NCI-H1694 treated with DMSO at 0.1 percent for 48 hours (cell line): ENCODE data around the gene TANGO2.

Experiments used
- DNase-seq: peaks from one replicate; lab custom pipeline; 2025; lab: John Stamatoyannopoulos, UW

The TANGO2 gene

DNA sequence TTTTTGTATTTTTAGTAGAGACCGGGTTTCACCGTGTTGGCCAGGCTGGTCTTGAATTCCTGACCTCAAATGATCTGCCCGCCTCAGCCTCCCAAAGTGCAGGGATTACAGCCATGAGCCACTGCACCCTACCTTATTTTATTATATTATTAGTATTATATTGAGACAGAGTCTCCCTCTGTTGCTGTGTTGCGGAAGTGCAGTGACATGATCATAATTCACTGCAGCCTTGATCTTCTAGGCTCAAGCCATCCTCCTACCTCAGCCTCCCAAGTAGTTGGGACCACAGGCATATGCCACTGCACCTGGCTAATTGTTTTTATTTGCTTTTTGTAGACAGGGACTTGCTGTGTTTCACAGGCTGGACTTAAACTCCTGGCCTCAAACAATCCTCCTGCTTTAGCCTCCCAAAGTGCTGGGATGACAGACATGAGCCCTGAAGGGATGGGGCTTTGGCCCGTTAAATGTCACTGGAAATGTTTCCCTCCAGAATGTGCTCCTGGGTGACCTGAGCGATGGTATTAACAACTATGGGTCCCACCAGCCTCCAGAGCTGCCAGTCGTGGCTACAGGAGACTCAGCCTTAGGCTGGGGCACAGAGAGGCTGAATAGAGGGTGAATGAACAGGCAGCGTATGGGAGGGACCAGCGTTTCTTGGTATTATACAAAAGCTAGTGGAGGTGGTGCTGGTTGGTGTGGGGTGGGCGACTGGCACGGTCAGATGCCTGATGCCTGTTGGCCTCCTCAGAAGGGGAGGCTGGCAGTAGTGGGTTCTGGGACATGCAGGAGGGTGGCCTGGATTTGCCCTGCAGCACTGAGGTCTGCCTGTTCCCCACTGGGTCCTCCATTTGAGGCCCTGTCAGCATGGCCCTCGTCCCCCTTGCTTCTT is 7.3 kb downstream of the TANGO2 start:
- no peak for DNase-seq

GRCh38 chr22:20028855-20029549 is 8.1 kb downstream of the TANGO2 start:
- DNase-seq: no peak

DNA sequence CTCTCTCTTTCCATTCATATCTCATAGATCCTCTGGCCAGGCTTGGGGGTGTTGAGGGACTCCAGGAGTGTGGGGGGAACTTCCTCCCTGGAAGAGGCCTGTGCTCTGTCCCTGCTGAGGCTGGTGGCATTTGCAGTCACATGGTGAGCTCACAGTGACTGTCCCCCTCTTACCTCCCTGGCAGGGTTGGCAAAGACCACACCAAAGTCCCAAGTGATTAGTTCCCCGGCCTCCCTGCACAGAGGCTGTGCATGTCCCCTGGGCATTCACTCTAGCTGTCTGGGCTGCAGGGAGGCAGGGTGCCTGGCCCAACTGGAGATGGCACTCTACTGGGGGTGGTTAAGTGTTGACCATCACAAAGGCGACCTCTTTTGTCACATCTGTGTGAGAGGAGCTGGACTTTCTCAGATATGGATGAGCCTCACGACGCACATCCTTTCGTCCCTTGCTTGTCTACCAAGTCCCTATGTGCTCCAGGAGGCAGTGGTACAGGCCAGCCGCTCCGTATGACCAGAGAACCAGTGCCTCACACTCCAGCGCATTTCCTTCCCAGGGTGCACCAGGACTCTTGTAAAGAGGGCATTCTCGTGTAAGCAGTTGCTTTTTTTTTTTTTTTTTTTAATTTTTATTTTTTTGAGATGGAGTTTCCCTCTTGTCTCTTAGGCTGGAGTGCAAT is 8.8 kb downstream of the TANGO2 start:
- no peak for DNase-seq

- no peak for DNase-seq
These were observed 11.0 kb downstream of the TANGO2 start for GRCh38 chr22:20031732-20032406.

- DNase-seq: no peak
These were observed 11.6 kb downstream of the TANGO2 start for GRCh38 chr22:20032407-20032991.

DNA sequence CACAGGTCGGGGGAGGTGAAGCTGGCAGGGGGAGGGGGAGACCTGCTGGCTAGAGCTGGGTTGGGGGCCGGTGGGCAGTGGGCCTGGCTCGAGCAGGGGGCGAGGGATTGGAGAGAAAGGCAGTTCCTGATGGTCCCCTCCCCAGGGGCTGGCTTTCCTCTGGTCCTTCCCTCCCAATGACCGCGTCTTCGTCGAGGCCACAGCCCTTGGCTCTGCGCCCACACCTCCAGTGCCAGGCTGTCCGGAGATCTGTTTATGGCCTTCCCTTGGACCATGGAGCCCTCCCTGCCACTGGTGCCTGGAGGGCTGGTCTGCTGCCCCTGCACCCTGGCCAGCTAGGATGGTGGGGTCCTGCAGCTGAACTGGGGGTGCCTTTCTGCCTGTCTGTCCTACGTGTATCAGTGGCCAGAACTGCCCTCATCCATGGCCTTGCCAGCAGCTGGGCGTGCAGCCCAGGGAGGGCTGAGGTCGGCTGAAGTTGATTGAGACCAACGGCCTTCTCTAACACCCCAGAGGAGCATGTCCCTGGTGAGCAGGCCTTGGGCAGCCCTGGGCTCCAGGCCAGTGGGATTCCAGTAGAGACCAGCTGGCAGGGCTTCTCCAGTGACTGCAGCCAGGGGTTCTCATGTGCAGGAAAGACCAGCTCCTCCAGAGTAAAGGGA is 12.3 kb downstream of the TANGO2 start:
- no peak for DNase-seq

- no peak for DNase-seq
These were observed 13.2 kb downstream of the TANGO2 start for GRCh38 chr22:20034143-20034542.

DNA sequence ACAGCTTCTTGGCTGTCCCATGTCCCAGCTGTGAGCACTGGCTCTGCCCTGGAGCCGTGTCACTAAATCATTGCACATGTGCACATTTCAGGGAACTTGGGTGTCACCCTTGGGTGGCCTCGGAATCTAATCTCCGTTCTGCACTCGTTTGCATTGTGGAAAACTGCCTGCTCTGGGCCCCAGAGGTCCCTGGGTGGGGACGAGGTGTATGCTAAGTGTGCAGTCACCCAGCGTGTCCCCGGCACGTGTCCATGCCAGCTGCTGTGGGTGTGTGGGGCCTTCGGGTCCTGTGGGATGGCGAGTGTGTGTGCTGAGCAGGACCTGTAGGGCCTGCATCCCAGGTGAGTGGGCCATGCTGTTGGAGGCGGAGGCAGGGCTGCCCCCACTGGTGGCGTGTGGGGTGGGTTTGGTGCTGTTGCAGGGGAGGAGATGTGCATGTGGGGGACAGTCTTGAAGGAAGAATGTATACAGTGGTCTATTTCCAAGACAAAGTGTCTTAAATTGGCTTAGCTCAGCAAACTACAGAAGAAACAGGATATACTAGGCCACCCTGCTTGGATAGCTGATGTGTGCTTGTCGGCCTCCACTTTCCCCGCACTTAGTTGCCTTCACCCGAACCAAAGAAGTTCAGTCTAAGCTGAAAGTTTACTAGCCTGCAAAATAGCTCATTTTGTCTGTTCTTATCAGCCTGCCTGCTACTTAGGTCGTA is 14.6 kb downstream of the TANGO2 start:
- DNase-seq: no peak

DNA sequence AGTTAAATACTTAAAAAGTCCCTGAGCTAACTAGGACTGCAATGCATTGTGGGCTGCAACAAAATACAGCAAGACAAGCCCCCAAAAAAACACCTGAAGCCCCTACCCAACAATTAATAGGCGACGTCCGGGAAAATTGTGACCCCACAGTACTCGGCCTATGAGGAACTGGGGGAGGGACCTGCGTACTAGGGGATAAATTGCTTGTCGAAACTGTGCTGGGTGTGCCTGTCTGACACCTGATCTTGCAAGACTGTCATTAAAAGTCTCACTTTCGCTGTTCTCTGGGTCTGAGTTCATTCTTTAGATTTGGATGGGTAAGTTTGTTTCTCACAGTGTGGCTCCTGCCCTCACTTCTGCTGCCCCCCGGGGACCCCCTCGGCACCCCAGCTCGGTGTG is 15.2 kb downstream of the TANGO2 start:
- DNase-seq: no peak

GRCh38 chr22:20036535-20037392 is 15.9 kb downstream of the TANGO2 start:
- no peak for DNase-seq

DNA sequence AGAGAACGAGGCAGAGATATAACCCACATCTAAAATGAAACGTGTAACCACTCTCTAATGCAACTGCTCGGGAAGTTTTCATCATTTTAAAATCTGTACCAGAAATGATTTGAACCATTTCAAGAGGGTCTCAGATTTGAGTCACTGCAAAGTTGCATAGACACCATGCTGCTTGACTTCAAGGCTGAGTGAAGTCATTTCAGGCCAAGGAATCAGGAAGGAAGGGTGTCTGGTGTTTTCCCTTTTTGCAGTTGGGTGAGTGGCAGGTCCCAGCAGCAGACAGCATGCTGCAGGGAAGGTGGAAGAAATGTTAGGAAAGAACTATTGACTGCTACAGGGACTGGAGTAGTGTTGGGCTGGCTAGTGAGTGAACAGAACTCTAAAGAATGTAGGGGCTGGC is 16.5 kb downstream of the TANGO2 start:
- DNase-seq: no peak

DNA sequence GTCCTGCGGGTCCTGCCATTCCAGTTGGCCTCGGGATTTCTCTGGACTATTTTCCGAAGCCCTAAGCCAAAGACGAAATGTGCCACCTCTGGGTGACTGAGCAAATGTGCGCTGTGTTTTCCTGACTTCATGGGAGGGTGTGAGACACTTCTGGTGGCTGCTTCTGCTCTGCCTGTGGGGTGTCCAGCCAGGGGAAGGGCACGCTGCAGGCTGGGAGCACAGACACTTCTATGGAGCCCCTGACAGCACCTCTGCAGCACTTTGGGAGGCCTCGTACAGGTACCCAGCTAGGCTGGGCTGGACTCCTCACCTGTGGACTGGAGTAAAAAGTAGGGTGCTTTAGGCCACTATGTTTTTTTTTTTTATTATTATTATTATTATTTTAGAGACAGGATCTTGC is 17.7 kb downstream of the TANGO2 start:
- no peak for DNase-seq

GRCh38 chr22:20039683-20040325 is 18.9 kb downstream of the TANGO2 start:
- peak; percentile 32 for DNase-seq

- no peak for DNase-seq
These were observed 19.7 kb downstream of the TANGO2 start for GRCh38 chr22:20040327-20041200.

DNA sequence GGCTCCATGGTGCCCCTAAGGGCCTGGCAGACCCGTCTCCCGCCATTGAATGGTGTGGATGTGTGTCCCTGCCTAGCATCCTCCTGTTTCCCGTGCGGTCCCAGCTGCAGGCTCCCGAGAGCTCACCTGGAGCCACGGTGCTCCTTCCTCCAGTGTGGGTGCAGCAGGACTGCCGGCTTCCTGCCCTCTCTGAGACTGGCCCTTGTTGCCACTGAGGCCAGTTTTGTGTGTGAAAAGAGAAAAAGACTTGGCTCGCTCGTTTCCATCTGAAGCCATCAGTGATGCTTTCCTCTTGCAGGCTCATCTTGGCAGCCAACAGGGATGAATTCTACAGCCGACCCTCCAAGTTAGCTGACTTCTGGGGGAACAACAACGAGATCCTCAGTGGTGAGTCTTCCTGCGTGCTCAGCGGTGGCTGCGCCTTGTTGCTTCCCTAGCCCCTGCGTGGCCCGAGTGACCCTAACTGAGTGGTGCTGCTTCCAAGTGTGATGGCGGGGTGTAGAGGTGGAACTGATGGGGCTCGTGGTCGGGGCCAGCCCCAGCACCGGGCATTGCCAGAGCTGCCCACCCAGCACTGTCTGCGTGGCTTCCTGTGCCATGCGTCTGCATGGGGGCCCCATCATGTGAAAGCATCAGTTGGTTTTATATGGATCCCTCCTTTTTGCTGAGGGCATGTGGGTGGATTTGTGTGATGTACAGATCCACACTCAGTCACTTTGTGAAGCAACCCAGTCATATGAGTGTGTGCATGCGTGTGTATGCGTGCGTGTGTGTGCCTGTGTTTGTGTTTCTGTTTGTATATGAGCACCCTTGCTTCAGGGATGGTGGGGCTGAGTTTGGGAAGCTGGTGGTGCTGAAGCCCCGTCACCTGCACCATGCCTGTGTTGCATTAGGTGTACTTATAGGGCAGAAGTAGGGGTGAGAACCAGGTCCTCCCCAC is 22.4 kb downstream of the TANGO2 start:
- DNase-seq: no peak

- DNase-seq: no peak
These were observed 23.1 kb downstream of the TANGO2 start for GRCh38 chr22:20043997-20044342.

DNA sequence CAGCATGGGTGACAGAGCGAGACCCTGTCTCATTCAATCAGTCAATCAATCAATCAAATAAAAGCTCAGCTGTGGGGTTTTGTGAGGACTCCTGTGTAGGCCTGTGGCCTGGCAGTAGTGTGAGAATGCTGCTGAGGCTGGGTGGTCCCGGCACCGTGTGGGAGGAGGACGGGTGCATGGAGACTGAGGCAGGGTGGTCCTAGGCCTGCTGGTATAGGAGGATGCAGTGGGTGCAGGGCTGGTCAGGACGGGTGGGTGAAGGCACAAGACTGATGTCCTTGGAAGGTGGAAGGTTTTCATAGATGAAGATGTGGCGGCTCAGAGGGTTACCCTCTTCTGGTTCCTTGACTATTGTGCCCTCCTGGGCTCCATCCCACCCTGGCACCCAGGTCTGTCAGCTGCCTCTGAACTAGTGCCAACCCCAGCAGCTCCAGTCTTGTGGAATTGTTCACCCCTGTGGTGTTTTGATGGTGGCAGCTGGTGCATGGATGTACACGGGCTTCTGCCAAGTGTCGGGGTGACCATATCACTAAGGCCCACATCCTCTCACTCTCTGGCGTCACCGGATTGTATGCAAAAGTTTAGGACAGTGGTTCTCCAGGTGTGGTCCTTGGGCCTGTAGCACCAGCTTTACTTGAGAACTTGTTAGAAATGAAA is 23.7 kb downstream of the TANGO2 start:
- DNase-seq: no peak
